GM12878 (cell line): Measurements from ENCODE around the gene BAIAP2L1.

ENCODE experiments used
- CBFB ChIP-seq: IDR thresholded peaks from 2 replicates; pipeline ENCODE4 v1.6.1; 2016; ENCODE audit warnings: antibody characterized with exemption, low read depth
- DPF2 ChIP-seq: fragments of 450-650 bp; IDR thresholded peaks from 2 replicates; pipeline ENCODE4 v1.6.1; 2017; ENCODE audit warnings: mild to moderate bottlenecking
- GABPA ChIP-seq: IDR thresholded peaks from 2 replicates; pipeline ENCODE4 v1.6.1; 2014; ENCODE audit warnings: antibody characterized with exemption, low read depth, mild to moderate bottlenecking, inconsistent platforms
- JUND ChIP-seq: IDR thresholded peaks from 2 replicates; pipeline ENCODE4 v1.6.1; 2012; ENCODE audit warnings: low read depth, mild to moderate bottlenecking, low read length, improper control_type of control experiment, moderate library complexity
- KDM1A ChIP-seq: fragments of 200-600 bp; sonication (generic); IDR thresholded peaks from 2 replicates; pipeline ENCODE4 v1.6.1; 2016; ENCODE audit warnings: borderline replicate concordance
- KLF5 ChIP-seq: fragments of 450-650 bp; IDR thresholded peaks from 2 replicates; pipeline ENCODE4 v1.6.1; 2014; ENCODE audit warnings: mild to moderate bottlenecking; ENCODE audit not compliant: partially characterized antibody
- NR2C2 ChIP-seq: IDR thresholded peaks from 2 replicates; pipeline ENCODE4 v1.6.1; 2011; ENCODE audit warnings: borderline replicate concordance, low read depth; ENCODE audit not compliant: control insufficient read depth, insufficient read length
- POLR2A ChIP-seq: IDR thresholded peaks from 2 replicates; pipeline ENCODE4 v1.6.1; 2011; ENCODE audit warnings: low read depth, mild to moderate bottlenecking, low read length
- RAD21 ChIP-seq: IDR thresholded peaks from 2 replicates; pipeline ENCODE4 v1.6.1; 2011; ENCODE audit warnings: mild to moderate bottlenecking, low read depth, low read length, moderate library complexity; ENCODE audit not compliant: insufficient read depth
- ZNF274 ChIP-seq: IDR thresholded peaks from one replicate; pipeline ENCODE4 v1.8.0; 2011; ENCODE audit not compliant: insufficient read length, insufficient read depth
- TF ChIP-seq, protein P1 (sequence below), 3 experiments: IDR thresholded peaks in 2 of 3; conservative IDR thresholded peaks in 1 of 3; 2 replicates each; pipeline ENCODE4 v1.5.1; 2011; ENCODE audit warnings: low read depth in 3 of 3, low read length in 3 of 3, mild to moderate bottlenecking in 3 of 3, control low read depth in 2 of 3, moderate library complexity in 2 of 3, inconsistent platforms in 1 of 3, mixed read lengths in 1 of 3; ENCODE audit not compliant: control insufficient read depth in 2 of 3, insufficient read depth in 1 of 3; ENCODE audit errors: extremely low read depth in 1 of 3
- TF ChIP-seq, protein P2 (sequence below): IDR thresholded peaks from 2 replicates; pipeline ENCODE4 v1.6.1; 2012; ENCODE audit warnings: low read depth, low read length, improper control_type of control experiment

DNA sequence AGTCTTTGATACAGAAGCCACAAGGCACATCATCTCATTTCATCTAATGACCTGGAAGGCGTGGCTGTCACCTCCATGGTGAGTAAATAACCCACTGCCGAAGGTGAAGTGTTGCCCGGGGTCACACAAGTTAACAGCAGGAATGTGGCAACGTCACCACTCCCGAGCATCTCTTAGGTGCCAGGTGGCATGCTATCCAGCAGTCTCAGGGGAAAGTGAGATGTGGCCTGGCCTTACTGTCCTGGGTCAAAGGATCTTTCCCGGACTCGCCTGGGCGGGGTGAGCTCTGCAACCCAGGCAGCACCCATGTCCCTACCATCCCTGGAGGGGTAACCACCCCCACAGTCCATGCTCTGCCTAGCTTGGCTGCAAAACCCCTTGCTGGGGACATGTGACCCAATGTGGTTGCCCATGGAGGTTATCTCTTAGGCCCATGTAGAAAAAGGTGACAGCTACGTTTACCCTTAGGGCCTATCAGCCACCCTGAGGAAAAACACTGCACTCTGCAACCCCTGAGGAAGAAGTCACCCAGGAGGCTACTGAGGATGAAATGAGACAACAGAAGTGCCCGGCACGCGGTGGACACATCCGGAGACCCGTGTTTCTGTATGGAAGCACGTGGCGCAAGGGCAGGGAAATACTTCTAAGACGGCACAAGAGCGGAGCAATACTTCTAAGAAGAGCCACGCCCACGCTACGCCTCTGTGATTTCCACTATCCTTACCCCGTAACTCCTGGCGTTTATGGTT lies 52.0 kb downstream of the BAIAP2L1 start:
- TF ChIP-seq KDM1A (no peak), ZNF274 (no peak), RAD21 (no peak), DPF2 (no peak), GABPA (no peak), NR2C2 (no peak), JUND (no peak), KLF5 (no peak), CBFB (no peak), POLR2A (no peak)
- TF ChIP-seq, protein P1, sequence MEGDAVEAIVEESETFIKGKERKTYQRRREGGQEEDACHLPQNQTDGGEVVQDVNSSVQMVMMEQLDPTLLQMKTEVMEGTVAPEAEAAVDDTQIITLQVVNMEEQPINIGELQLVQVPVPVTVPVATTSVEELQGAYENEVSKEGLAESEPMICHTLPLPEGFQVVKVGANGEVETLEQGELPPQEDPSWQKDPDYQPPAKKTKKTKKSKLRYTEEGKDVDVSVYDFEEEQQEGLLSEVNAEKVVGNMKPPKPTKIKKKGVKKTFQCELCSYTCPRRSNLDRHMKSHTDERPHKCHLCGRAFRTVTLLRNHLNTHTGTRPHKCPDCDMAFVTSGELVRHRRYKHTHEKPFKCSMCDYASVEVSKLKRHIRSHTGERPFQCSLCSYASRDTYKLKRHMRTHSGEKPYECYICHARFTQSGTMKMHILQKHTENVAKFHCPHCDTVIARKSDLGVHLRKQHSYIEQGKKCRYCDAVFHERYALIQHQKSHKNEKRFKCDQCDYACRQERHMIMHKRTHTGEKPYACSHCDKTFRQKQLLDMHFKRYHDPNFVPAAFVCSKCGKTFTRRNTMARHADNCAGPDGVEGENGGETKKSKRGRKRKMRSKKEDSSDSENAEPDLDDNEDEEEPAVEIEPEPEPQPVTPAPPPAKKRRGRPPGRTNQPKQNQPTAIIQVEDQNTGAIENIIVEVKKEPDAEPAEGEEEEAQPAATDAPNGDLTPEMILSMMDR (IDR thresholded peaks at IDR 0.05 in 2 of 3, conservative IDR thresholded peaks at IDR 0.05 in 1 of 3; ENCODE audit: control insufficient read depth in 2 of 3, extremely low read depth in 1 of 3, insufficient read depth in 1 of 3, low read depth in 3 of 3, low read length in 3 of 3) = no peak
- TF ChIP-seq, protein P2, sequence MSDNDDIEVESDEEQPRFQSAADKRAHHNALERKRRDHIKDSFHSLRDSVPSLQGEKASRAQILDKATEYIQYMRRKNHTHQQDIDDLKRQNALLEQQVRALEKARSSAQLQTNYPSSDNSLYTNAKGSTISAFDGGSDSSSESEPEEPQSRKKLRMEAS = no peak
